Left hindlimb (tissue), 1 donor: ENCODE data around the gene ACTN1.
"Not testable (repeated sequence)": the region's sequence is repeated elsewhere in the genome, so short reads cannot be mapped to it uniquely, and the experiment has no call there.

Source experiments
- DNase-seq: peaks from one replicate; pipeline ENCODE4 v3.0.0-alpha.2; 2018

The ACTN1 gene

DNA sequence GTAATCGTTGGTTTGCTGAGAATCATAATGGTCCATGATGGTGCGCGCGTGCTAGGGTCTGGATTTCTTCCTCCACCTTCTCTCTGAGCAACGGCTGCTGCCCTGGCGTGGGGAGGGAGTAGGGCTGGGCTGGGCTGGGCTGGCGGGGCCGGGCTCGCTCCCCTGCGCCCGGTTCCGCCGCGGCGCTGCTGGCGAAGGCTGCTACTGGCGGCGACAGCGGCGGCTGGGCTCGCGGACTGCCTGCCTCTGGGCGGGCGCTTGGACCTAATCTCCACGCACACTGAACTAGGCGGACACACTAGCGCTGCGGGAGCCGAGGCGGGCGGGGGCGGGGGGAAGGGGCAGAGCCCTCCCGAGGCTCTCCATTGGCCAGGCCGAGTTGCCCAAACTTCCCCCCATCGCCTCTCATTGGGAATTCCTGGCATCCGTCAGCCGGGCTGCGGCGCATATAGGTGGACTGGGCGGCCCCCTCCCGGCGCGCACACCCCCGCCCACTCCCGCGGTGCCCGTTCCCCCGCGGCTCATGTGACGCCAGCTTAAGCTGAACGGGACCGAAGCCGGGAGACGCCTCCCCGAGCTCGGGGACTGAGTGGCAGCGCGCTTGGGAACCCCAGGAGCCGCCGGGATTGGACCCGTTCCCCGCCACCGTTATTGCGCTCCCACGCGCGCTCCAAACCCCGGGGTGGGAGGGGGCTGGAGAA is at the start of gene ACTN1:
Gene ACTN1, minus strand, starts transcription at position 282 of the 701 bp plus-strand sequence. Its CDS starts 246 bp downstream, at position 36.
- peak; percentile 94 for DNase-seq

DNA sequence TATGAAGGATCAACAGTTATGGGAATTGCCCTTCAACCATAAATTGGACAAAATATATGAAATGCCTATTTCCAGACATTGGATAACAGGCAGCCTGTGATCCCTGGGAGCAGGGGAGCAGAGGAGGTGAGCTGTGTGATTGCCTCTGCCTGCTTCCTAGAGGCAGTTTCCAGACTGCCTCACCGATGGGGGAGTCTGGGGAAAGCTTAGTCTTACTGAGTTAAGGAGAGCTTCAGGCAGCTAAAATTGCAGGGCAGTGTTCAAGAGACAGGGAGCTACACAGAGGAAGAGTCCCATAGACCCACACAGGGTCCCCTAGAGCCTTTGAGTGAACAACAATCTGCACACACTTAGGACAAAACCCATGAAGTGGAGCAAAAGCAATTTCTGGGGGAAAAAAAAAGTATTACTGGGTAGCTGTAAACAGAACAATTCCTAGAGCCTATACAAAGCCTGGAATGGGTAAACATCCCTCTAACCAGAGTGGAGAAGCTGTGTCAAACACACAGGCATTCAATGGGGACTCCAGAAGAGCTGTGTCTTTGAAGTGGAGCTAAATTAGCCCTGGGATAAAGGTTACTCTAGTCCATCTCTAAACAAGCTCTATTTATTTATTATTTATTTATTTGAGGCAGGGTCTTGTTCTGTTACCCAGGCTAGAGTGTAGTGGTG is 48.3 kb upstream of the ACTN1 start:
- no peak for DNase-seq

DNA sequence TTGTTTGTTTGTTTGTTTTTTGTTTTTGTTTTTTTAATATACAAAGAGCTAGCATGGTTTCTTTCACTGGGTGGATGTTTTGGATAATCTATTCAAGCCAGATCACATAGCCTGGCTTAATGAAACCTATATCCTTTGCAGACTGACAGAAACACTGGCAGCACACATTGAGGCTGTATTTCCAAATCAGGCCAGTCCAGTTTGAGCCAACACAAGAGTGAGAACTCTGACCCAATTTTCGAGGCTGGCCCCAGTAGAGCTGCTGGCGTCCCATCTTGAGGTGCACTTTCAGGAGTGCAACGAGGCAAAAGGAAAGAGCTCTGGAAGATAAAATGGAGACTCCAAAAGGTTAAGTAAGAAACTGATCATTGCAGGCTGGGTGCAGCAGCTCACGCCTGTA is 43.9 kb upstream of the ACTN1 start:
- DNase-seq = no peak

DNA sequence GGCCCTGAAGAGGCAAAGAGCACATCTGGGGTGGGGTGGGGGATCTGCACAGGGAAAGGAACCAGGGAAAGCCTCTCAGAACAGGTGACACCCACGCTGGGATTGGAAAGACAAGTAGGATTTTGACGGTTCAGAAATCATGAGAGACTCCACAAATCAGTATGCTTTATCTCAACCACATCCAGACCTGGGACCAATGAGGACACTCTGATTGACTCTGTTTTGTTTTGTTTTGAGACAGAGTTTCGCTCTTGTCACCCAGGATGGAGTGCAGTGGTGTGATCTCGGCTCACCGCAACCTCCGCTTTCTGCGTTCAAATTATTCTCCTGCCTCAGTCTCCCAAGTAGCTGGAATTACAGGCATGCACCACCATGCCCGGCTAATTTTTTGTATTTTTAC is 43.0 kb upstream of the ACTN1 start:
- not testable (repeated sequence) for DNase-seq

DNA sequence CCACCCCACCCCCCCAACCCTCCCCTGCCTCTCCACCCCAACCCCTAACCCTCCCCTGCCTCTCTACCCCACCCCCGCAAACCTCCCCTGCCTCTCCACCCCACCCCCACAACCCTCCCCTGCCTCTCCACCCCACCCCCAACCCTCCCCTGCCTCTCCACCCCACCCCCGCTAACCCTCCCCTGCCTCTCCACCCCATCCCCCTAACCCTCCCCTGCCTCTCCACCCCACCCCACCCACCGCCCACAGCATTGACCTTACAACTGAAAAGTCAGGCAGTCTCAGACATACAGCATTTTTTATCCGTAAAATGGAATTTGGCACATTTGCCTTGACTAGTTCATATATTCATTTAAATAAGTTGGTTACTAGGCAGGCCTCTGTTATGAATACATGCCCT is 38.6 kb upstream of the ACTN1 start:
- no peak for DNase-seq

DNA sequence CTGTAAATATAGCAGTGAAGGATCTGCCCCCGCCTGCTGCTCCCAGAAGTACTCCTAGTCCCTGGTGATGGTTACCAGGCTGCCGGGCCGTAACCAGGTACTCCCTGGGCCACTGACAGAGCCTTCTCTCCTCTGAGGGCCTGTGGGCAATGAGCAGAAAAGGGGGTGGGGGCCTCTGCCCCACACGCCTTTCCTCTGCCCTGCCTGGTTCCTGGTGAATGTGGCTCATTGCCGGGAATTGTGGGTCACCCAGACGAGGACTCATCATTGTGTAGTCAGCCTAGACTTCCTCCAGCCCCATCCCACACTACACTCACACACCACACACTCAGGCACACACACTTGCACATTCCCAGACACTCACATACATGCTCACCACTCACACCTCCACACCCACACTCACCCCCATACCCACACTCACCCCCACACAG is 35.7 kb upstream of the ACTN1 start:
- no peak for DNase-seq

DNA sequence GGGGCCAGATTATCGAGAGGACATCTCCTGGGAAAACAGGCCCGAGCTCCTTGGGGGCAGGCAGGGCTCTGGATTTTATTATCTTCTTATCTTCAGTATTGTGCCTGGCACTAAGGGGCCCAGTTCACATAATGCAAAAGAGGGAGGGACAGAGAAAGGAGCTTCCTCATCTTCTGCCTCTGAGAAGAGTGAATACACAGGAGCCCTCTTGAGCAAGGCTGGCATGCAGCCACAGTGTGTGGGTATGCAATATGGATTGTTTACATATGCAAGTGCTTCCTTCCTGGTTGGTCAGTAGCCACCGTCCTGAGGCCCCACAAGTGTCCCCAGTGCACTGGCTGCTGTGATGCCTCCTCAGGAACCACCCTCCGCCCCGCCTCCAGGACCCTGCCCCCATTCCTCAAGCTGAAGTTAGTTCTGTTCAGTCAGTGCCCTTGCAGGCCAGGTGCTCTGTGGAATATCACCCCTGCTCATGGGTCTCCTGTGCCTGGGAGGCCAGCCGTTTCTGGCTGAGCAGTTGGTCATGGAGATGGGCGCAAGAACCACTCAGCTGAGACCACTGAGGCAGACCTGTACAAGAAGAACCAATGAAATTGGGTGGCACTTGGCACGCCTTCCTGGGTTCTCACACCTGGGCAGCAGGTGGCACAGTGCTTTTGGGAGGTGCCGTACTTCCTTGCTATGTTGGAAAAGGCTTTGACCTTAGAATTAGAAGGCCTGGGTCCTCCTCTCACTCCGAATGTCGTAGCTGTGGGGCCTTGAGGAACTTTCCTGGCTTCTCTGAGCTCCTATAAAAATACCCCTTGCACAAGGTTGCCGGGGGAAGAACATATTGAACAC is 35.1 kb upstream of the ACTN1 start:
- DNase-seq = peak; percentile 64

DNA sequence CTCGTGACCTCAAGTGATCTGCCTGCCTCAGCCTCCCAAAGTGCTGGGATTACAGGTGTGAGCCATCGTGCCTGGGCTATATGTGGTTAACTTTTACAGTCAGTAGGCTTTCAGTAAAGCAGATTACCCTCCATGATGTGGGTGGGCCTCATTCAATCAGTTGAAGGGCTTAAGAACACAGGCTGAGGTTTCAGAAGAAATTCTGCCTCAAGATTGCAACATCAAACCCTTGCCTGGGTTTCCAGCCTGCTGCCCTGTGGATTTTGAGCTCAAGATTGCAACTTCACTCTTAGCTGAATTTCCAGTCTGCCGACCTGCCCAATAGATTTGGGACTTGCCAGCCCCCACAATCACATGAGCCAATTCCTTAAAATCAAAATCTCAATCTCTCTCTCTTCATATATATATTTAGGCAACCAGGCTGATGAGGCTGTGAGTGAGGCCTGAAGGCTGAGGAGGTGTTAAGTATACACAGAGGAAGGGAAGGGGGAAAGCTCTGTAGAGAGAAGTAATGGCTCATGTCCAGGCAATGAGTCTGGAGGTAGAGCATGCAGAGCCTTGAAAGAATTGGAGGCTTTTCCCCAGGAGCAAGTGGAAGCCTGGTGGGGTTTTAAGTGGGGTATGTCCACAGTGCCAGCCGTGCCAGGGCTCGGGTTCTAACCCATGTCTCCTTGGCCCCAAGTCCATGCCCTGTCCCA is 33.3 kb upstream of the ACTN1 start:
- no peak for DNase-seq

DNA sequence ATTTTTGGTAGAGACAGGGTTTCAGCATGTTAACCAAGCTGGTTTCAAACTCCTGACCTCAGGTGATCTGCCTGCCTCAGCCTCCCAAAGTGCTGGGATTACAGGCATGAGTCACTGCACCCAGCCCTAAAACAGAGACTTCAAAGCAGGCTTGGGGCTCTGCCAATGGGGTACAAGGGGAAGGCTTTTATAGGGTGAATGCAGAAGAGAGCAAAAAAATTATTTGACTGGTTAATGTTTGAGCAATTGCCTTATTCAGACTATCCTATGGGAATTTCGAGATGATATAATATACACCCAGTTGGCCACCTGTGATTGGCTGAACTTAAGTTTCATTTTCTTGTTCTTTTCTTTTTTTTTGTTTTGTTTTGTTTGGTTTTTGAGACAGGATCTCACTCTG is 31.5 kb upstream of the ACTN1 start:
- DNase-seq = no peak

DNA sequence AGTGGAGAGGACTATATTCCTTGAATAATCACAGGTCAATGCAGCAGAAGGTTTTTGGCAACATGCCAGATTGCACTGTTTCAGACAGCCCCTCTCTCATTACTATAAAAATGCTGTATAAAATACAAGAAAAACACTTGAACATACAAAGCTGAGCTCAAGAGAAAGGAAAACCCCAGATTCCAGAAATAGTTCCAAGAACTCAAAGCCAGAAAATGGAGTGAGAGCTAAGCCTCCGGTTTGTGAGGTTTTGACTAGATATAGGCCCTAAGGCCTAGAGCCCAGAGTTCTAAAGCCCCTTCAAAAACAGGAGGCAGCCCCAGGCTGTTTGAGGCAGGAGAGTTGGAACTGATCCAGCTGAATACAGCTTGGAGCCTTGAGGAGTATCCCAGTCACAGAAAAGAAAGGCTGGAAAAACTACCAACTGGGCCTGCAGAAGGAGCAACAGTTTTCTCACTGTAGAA is 29.4 kb upstream of the ACTN1 start:
- DNase-seq = peak; percentile 58

DNA sequence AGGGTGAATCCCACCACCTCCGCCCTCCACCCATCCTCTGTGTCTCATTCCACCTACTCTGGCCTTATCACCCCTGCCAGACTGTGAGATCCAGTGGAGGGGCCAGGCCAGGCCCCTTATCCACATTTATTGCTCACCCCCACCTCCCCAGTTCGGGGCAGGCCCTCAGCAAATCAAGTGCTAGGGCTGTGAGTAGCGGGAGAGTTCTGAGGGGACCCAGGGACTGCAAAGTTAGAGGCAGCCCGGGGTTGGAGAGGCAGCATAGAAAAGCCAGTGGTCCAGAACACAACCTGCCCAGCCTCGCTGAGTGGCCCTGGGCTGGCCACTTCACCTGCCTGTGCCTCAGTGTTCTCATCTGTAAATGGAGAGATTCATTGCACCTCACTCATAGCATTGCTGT is 27.2 kb upstream of the ACTN1 start:
- no peak for DNase-seq

DNA sequence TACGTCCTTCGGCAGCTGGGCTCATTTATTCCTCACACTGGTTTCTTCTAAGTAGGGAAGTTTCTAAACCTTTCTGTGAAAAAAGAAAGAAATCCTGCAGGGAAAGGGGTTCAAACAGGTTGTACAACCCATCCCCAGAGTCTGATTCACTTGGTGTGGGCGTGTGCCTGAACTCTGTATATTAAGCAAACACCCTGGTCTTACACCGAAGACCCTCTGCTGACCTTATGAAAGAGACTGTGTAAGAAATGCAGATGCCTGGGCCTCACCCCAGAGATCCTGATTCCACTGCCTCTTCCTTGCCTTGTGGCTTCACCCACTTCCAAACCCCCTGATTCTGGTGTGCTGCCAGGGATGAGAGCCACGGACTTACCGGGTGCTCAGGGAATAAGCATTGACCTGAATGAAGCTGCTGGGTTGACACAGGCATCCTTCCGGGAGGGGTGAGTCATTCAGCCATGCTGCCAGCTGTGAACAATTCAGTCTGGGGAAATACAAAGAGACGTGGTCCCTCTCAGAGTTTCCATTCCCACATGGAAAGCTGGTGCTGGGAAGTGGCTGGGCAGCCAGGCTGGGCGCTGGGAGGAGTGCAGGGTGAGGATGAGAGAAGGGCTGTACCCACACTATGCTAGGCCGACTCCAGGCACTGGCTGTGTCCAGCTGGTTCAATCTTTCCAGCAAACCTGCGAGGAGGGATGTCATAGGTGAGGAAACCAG is 26.5 kb upstream of the ACTN1 start:
- DNase-seq = peak; percentile 76

DNA sequence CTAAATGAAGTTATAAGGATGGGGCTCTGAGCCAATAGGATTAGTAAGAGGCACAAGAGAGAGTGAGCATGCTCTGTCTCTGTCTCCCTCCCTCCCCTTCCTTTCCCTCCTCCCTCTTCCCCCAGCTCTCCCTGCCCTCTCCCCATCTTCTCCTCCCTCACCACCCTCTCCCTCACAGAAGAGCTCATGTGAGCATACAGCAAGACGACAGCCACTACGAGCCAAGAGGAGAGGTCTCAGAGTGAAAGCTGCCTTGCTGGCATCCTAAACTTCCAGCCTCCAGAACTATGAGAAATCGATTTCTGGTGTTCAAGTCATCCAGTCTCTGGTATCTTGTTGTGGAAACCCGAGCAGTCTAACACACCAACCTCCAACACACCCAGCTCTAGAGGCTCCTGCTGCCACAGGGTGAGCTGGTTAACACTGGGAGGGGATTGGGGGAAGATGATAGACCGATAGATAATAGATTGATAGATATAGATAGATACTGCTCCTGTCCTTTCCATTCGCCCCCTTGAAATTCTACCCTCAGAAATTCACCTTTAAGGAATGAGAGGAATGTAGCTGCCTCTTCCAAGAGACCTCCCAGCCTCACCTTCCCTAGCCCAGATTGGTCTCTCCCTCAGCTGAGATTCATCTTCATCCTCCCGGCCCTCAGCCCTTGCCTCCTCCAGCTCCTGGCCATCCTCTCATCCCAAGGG is 25.8 kb upstream of the ACTN1 start:
- no peak for DNase-seq

DNA sequence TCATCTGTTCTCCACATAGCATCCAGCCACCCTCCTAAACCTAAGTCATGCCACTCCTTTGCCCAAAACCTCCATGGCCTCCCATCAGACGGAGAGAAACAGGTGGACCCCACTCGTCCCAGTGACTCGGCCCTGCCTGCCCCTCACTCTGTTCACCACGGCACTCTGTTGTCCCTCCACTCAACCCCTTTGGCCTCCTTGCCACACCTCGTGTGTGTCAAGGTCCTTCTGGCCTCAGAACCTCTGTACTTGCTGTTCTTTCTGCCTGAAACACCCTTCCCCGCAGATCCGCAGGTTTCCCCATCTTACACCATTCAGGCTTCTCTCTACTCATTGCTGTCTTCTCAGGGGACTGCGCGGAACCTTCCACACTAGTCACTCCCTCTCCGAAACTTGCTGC is 24.5 kb upstream of the ACTN1 start:
- no peak for DNase-seq

DNA sequence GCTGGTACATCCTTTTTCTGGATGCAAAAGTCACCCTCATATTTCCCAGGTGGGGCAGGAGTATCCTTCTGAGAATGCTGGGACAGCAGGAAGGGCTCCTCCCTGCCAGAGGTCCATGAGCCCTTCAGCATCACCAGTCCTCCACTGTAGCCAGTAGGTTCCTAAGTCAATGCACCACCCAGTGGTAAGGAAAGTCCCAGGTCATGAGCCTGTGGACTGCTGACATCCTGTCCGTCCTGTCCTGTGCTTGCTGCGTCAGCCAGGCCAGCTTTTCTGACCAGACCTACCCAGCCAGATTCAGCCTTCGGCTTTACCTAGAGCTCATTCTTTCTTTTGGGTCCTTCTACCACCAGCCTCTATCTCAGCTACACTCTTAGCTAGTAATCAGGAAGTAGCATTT is 23.0 kb upstream of the ACTN1 start:
- DNase-seq = no peak

DNA sequence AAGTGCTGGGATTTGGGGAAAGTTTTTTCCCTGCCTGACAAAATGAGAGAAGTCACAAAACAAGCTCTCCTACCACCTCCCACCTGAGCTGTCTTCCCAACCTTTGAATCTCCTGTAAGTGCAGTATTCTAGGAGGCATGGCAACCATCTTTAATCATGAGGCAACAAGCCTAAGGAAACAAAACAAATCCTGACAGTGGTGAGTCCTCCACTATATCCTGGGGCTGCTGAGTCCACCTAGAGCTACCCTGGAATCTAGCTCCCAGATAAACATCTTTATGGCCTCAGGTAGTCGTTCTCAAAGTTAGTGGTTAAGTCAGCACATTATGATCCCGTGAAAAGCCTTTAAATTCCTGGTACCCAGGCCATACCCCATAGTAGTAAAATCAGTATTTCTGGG is 22.3 kb upstream of the ACTN1 start:
- no peak for DNase-seq

DNA sequence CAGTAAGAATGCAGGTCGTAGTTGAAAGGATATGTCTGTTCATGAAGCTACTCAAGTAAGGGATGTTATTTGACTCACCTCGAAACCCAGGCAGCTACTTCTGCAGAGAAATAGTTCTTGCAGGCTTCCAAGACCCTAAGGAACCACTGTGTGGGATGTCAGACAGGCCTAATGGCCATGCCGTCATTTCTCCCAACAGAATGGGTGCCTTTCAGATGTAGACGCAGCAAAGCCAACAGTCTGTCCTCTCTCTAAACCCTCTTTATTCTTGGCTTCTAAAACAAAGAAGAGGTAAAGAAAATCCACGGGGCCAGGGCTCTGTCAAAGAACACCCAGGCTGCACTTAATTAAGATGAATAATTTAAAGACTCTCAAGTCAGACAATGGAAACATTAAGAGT is 19.0 kb upstream of the ACTN1 start:
- no peak for DNase-seq

DNA sequence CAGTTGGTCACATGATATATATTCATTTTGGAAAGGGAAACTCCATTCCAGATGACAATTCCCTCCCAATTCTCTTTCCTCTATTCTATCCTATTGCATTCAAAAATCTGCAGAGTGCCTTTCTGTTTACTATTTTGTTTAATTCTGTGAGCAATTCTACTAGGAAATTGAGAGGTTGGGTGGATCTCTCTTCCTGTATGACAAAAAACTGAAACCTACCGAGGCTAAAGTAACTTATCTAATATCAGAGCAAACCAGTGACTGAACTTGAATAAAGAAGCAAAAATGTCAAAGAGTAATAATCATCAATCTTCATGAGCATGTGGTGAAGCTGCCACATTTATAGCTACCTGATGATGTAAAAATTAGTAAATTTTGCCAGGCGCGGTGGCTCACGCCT is 16.6 kb upstream of the ACTN1 start:
- DNase-seq = no peak

DNA sequence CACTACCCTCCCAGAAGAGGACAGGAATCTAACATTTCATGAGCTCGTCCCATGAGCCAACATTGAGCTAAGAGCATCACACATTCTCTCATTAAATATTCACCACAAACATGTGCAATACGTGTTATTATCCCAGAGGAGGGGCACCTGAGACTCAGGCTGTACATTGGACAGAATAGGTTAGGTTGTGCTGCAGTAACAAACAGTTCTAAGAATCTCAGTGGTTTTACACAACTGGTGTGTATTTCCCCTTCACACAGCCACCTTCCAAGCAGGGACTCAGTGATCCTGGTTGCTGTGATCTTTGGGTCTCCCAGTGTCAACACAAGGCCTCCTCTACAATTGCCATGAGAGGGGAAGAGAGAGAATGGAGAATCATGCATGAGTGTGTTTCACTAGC is 15.0 kb upstream of the ACTN1 start:
- DNase-seq = no peak

DNA sequence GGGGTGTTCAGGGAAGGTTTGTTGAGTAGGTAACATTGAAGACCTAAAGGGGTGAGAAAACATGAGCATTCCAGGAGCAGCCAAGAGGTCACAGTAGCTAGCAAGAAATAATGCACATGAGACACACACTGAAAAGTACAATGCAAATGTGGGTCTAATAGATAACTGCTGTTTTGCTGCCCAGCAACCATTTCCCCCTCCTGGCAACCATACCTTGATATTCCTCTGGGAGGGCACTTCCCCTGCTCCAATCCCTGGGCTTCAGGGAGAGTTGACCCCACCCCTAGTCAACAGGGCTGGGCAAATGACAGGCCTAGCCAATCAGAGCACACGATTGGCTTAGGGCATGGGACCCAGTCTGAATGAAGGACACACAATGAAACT is 8.5 kb upstream of the ACTN1 start:
- no peak for DNase-seq

DNA sequence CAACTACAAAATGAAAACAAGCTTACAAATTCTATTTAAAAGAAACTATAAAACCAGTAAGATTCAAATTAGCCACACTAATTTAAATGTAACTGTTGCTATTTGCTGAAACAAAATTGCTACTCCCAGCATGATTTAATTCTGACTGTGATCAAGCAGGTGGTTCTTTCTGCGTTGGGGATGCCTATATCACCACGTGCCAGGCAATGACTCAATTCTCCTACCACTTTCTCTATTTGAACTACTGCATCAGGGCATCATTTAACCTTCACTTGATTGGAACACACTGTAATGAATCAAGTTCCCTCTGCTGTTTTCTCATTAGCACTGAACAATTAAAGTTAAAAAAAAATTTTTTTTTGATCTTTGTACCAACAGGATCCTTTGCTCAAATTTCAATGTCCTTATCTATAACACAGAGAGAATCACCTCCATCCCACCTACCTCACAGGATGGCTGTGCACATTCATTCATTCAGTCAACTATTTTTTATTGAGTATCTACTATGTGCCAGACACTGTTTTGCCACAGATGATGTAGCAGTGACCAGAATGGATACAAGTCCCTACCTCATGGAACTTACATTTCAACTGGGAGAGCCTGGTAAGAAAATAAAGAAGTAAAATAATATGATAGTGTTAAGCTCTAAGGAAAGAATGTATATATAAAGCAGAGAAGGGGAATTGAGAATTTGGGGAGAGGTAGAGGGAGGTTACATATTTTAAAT is 8.0 kb upstream of the ACTN1 start:
- DNase-seq = no peak
